Thoracic aorta (tissue), 2 donors: ENCODE data around the gene GNRH2. TPM values are rescaled to one million over a fixed set of nuclear protein-coding genes. Genes with fewer than 3 reads are reported as not detected.
A peak's percentile ranks its signal among the peaks of the same experiment; 100 is the strongest.
"Not testable (repeated sequence)": the region's sequence is repeated elsewhere in the genome, so short reads cannot be mapped to it uniquely, and the experiment has no call there.

ENCODE experiments used
- ATAC-seq: fragments of 150-250 bp; one replicate; pipeline ENCODE4 v1.8.0; 2017; ENCODE audit warnings: low read depth; ENCODE audit not compliant: insufficient number of reproducible peaks, low FRiP score
- DNase-seq: peaks from one replicate; pipeline ENCODE4 v3.0.0-alpha.2; 2020; ENCODE audit warnings: low spot score
- H3K27ac ChIP-seq, 2 donors: fragments of 200-600 bp; sonication (generic); 1 replicate in 1 of 2; 2 replicates in 1 of 2; pipeline ENCODE4 v1.5.1; 2016; ENCODE audit warnings: mild to moderate bottlenecking in 2 of 2, moderate library complexity in 2 of 2
- H3K27me3 ChIP-seq: fragments of 200-600 bp; sonication (generic); replicated peaks from 2 replicates; pipeline ENCODE4 v1.6.0; 2016; ENCODE audit warnings: mild to moderate bottlenecking; ENCODE audit not compliant: insufficient read depth
- H3K36me3 ChIP-seq: fragments of 200-600 bp; sonication (generic); one replicate; pipeline ENCODE4 v1.5.1; 2016
- H3K4me1 ChIP-seq, 2 donors: fragments of 200-600 bp; sonication (generic); 1 replicate in 1 of 2; 2 replicates in 1 of 2; pipeline versions ENCODE4 v1.5.1 to v1.6.0; 2016; ENCODE audit warnings: low read depth in 2 of 2, mild to moderate bottlenecking in 1 of 2; ENCODE audit not compliant: control insufficient read depth in 1 of 2
- H3K4me3 ChIP-seq: fragments of 200-600 bp; sonication (generic); 2 replicates; pipeline ENCODE4 v1.5.1; 2016; ENCODE audit warnings: mild to moderate bottlenecking
- H3K9me3 ChIP-seq: fragments of 200-600 bp; sonication (generic); 2 replicates; pipeline ENCODE4 v1.5.1; 2016
- total RNA-seq, 2 donors: library from RNA; depleted of rRNA; stranded (reverse); fragments of >200 nt; gene quantifications; one replicate each; pipeline versions ENCODE4 v1.1.0 to v1.2.3, GENCODE V29; 2016
- TF ChIP-seq, protein P1 (sequence below): fragments of 200-600 bp; sonication (generic); IDR thresholded peaks from one replicate; pipeline ENCODE4 v1.5.1; 2019; ENCODE audit warnings: antibody characterized with exemption

Gene GNRH2
- total RNA-seq, 2 donors from 2014 or later = not detected

GRCh38 chr20:3070725-3071124 is 27.3 kb downstream of the GNRH2 start:
- H3K36me3 ChIP-seq = no peaks in the 10 kb centered on the region
- no peak for DNase-seq
- ATAC-seq = no peak
- no peak overlapping the region for H3K27ac ChIP-seq
- H3K9me3 ChIP-seq = no peaks in the 10 kb centered on the region
- TF ChIP-seq, protein P1, sequence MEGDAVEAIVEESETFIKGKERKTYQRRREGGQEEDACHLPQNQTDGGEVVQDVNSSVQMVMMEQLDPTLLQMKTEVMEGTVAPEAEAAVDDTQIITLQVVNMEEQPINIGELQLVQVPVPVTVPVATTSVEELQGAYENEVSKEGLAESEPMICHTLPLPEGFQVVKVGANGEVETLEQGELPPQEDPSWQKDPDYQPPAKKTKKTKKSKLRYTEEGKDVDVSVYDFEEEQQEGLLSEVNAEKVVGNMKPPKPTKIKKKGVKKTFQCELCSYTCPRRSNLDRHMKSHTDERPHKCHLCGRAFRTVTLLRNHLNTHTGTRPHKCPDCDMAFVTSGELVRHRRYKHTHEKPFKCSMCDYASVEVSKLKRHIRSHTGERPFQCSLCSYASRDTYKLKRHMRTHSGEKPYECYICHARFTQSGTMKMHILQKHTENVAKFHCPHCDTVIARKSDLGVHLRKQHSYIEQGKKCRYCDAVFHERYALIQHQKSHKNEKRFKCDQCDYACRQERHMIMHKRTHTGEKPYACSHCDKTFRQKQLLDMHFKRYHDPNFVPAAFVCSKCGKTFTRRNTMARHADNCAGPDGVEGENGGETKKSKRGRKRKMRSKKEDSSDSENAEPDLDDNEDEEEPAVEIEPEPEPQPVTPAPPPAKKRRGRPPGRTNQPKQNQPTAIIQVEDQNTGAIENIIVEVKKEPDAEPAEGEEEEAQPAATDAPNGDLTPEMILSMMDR = no peak
- peaks cover 6% of the 10 kb centered on the region for H3K27me3 ChIP-seq
- no peak overlapping the region for H3K4me3 ChIP-seq
- peaks cover 7 to 8% of the 10 kb centered on the region in 2 donors for H3K4me1 ChIP-seq

DNA sequence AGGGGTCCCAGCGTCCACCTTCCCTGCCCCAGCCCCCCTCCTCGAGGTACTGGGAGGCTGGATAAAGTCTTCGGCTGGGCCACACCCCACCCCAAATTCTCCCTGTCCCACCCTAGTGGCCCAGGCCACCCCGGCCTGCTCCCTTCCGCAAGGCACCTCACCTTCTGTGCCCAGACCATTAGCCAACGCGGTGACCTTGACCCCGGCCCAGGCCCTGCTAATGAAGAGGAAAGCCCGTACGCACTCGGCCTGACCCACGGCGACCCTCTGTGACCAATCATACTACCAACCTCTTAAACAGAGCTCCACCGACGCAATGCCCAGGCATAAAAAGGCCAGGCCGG is 27.8 kb downstream of the GNRH2 start:
- Histone ChIP-seq H3K4me1 (peaks cover 7 to 8% of the 10 kb centered on the region in 2 donors), H3K27me3 (peaks cover 6% of the 10 kb centered on the region), H3K9me3 (no peaks in the 10 kb centered on the region), H3K36me3 (no peaks in the 10 kb centered on the region), H3K27ac (no peak overlapping the region), H3K4me3 (peak overlapping the region; percentile 71)
- DNase-seq (no peak), ATAC-seq (no peak)
- TF ChIP-seq, protein P1 = no peak

DNA sequence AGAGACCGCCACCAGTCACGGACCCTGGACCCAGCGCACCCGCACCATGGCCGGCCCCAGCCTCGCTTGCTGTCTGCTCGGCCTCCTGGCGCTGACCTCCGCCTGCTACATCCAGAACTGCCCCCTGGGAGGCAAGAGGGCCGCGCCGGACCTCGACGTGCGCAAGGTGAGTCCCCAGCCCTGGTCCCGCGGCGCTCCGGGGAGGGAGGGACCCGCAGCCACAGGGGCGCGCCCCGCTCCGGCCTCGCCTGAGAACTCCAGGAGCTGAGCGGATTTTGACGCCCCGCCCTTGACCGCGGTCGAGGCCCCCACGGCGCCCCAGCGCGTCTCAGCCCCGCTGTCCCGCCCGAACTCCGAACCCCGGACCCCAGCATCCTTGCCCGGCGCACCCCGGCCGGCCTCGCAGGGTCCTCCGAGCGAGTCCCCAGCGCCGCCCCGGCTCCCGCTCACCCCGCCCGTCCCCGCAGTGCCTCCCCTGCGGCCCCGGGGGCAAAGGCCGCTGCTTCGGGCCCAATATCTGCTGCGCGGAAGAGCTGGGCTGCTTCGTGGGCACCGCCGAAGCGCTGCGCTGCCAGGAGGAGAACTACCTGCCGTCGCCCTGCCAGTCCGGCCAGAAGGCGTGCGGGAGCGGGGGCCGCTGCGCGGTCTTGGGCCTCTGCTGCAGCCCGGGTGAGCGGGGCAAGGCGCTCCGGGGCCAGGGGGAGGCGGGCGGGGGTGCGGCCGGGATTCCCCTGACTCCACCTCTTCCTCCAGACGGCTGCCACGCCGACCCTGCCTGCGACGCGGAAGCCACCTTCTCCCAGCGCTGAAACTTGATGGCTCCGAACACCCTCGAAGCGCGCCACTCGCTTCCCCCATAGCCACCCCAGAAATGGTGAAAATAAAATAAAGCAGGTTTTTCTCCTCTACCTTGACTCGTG is 28.4 kb downstream of the GNRH2 start, which contains the start of gene OXT:
TSS of gene OXT (plus strand) at position 11 of the 920 bp plus-strand sequence. CDS start at position 47, 36 bp downstream.
- Histone ChIP-seq H3K36me3 (no peaks in the 10 kb centered on the region), H3K27me3 (peaks cover 6% of the 10 kb centered on the region), H3K9me3 (no peaks in the 10 kb centered on the region), H3K27ac (no peak within 1 kb of the TSS), H3K4me3 (peak within 1 kb of the TSS; percentile 71), H3K4me1 (peaks cover 7 to 8% of the 10 kb centered on the region in 2 donors)
- DNase-seq (no peak), ATAC-seq (no peak)
- TF ChIP-seq, protein P1 = no peak

DNA sequence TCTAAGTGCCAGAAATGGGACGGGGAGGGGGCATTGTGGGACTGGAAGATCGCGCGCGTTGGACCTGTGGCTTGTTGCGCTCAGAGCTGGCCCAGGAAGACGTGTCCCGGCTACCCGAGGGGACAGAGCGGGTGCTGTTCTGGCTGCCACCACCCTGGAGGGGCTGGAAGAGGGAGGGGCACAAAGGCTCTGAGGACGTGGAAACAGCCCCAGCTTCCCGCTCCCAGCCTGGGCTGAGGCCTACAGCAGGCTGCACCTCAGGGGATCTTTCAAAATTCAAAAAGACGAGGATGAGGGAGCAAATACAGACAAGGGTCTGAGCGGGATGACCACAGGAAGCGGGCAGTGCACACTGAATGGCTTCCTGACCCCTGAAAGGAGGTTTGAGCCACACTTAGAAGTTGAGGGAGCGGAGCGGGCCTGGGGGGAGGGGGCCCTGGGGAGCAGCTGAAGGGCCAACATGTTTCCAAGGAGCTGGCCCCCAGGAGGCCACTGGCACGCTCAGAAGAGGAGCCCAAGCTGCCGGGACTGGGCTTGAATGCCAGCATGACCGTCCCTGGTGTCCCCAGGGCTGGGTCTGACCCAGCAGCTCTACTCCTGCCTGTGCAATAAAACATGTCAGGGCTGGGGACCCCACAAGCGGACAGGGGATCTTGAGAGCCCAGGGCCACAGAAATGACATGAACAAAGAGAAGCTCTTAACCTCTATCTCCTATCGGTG is 29.3 kb downstream of the GNRH2 start:
- ATAC-seq (no peak), DNase-seq (no peak)
- peaks cover 6% of the 10 kb centered on the region for H3K27me3 ChIP-seq
- no peaks in the 10 kb centered on the region for H3K9me3 ChIP-seq
- TF ChIP-seq, protein P1 = no peak
- H3K27ac ChIP-seq = no peak overlapping the region
- H3K4me3 ChIP-seq = peak overlapping the region; percentile 71
- H3K36me3 ChIP-seq = no peaks in the 10 kb centered on the region
- peaks cover 7 to 8% of the 10 kb centered on the region in 2 donors for H3K4me1 ChIP-seq

DNA sequence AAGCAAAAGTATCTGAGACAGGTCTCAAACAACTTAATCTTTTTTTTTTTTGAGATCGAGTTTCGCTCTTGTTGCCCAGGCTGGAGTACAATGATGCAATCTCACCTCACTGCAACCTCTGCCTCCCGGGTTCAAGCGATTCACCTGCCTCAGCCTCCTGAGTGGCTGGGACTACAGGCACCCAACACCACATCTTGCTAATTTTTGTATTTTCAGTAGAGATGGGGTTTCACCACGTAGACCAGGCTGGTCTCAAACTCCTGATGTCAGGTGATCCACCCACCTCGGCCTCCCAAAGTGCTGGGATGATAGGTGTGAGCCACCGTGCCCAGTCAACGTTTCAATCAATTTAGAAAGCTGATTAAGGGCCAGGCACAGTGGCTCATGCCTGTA is 29.8 kb downstream of the GNRH2 start:
- not testable (repeated sequence) for H3K27ac ChIP-seq, H3K4me3 ChIP-seq, ATAC-seq, H3K27me3 ChIP-seq, H3K9me3 ChIP-seq, DNase-seq, H3K4me1 ChIP-seq, H3K36me3 ChIP-seq
